A673 (cell line): Measurements from ENCODE around the gene TRPM4.

Experiments used
- EZH2 ChIP-seq: fragments of 200-600 bp; sonication (generic); IDR thresholded peaks from 2 replicates; pipeline ENCODE4 v1.6.1; 2017; ENCODE audit warnings: borderline replicate concordance, low read depth, mild to moderate bottlenecking, mixed read lengths, antibody characterized with exemption, low read length; ENCODE audit not compliant: poor library complexity, severe bottlenecking
- TF ChIP-seq, protein P1 (sequence below): fragments of 300-800, 200-600 bp; sonication (generic); conservative IDR thresholded peaks from 2 replicates; pipeline ENCODE4 v1.5.1; 2017; ENCODE audit warnings: low read depth, mild to moderate bottlenecking, antibody characterized with exemption, low read length, moderate library complexity, mixed read lengths

DNA sequence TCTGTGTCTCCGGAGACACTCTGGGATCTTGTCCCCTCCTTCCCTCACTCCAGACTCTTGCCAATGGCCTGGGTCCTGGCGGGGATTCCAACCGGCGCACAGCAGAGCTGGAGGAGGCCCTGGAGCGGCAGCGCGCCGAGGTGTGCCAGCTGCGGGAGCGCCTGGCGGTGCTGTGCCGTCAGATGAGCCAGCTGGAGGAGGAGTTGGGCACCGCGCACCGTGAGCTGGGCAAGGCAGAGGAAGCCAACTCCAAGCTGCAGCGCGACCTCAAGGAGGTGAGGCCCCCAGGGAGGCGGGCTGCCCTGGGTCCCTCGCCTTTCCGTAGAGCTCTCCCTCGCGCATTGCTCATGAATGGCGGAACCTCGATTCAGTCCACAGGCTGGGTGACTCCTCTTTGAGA is 27.3 kb upstream of the TRPM4 start:
- TF ChIP-seq, protein P1, sequence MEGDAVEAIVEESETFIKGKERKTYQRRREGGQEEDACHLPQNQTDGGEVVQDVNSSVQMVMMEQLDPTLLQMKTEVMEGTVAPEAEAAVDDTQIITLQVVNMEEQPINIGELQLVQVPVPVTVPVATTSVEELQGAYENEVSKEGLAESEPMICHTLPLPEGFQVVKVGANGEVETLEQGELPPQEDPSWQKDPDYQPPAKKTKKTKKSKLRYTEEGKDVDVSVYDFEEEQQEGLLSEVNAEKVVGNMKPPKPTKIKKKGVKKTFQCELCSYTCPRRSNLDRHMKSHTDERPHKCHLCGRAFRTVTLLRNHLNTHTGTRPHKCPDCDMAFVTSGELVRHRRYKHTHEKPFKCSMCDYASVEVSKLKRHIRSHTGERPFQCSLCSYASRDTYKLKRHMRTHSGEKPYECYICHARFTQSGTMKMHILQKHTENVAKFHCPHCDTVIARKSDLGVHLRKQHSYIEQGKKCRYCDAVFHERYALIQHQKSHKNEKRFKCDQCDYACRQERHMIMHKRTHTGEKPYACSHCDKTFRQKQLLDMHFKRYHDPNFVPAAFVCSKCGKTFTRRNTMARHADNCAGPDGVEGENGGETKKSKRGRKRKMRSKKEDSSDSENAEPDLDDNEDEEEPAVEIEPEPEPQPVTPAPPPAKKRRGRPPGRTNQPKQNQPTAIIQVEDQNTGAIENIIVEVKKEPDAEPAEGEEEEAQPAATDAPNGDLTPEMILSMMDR = no peak
- TF ChIP-seq EZH2 = no peak
